Right lung (tissue), 5 donors: Measurements from ENCODE around the gene PCBD2. TPM values are rescaled to one million over a fixed set of nuclear protein-coding genes. Genes with fewer than 3 reads are reported as not detected.
"Not testable (repeated sequence)": the region's sequence is repeated elsewhere in the genome, so short reads cannot be mapped to it uniquely, and the experiment has no call there.

ENCODE experiments used
- DNase-seq, 2 donors: peaks; one replicate each; pipeline ENCODE4 v3.0.0-alpha.2; 2013
- polyA plus RNA-seq, 5 donors: library from polyadenylated mRNA; unstranded; fragments of 120-200 nt; gene quantifications; one replicate each; pipeline versions ENCODE4 v1.2.1 to v1.2.3, GENCODE V29; 2013; ENCODE audit warnings: inconsistent platforms in 1 of 5, low replicate concordance in 1 of 5; ENCODE audit not compliant: insufficient read length in 5 of 5, insufficient read depth in 1 of 5

The PCBD2 gene
- polyA plus RNA-seq, 5 donors = 10.8 to 16.1 (median 14.1) TPM

- DNase-seq = not testable (repeated sequence)
Observed at GRCh38 chr5:134998068-134998467, 93.1 kb downstream of the PCBD2 start.

- no peak for DNase-seq
Observed at GRCh38 chr5:135004376-135004775, 99.4 kb downstream of the PCBD2 start.

GRCh38 chr5:135005076-135005475, 100.1 kb downstream of the PCBD2 start:
- no peak for DNase-seq

- DNase-seq = no peak
Observed at GRCh38 chr5:135007305-135007704, 102.4 kb downstream of the PCBD2 start.

- DNase-seq = no peak
Observed at GRCh38 chr5:135007749-135008363, 102.9 kb downstream of the PCBD2 start.

- no peak for DNase-seq
Observed at GRCh38 chr5:135008556-135008955, 103.6 kb downstream of the PCBD2 start.

- no peak for DNase-seq
Observed at GRCh38 chr5:135008981-135009735, 104.2 kb downstream of the PCBD2 start.

GRCh38 chr5:135009736-135010501, 105.0 kb downstream of the PCBD2 start:
- no peak for DNase-seq

GRCh38 chr5:135010502-135011354, 105.8 kb downstream of the PCBD2 start:
- no peak for DNase-seq

GRCh38 chr5:135011355-135012032, 106.6 kb downstream of the PCBD2 start:
- no peak for DNase-seq

- DNase-seq = no peak
Observed at GRCh38 chr5:135012033-135012588, 107.2 kb downstream of the PCBD2 start.

Other genes starting within 250 kb of the PCBD2 start
- 10 to 100 TPM; 59.9 to 77.5 (median 65.5) TPM for gene CAMLG, start 166.6 kb upstream of the PCBD2 start, polyA plus RNA-seq
- gene DDX46, start 146.4 kb upstream of the PCBD2 start, polyA plus RNA-seq = 100 to 1,000 TPM in 1 of 5 donors, 10 to 100 TPM in 4; 56.6 to 104 (median 94.5) TPM
- 100 to 1,000 TPM in 1 of 5 donors, 10 to 100 TPM in 4; 64.3 to 109 (median 81.8) TPM for gene C5orf24, start 59.2 kb upstream of the PCBD2 start, polyA plus RNA-seq
- 10 to 100 TPM; 72.2 to 77.9 (median 77.6) TPM for gene TXNDC15, start 30.8 kb upstream of the PCBD2 start, polyA plus RNA-seq
- 1 to 10 TPM in 1 of 5 donors, under 1 TPM in 4; 0.74 to 1.1 (median 0.89) TPM for gene CATSPER3, start 62.8 kb downstream of the PCBD2 start, polyA plus RNA-seq
- 1 to 10 TPM in 2 of 5 donors, under 1 TPM in 3; 0.06 to 1.8 (median 0.42) TPM for gene PITX1, start 129.1 kb downstream of the PCBD2 start, polyA plus RNA-seq